ENCODE results near the gene XRN1. TPM values are rescaled to one million over a fixed set of nuclear protein-coding genes. Genes with fewer than 3 reads are reported as not detected.
"Not testable (repeated sequence)": the region's sequence is repeated elsewhere in the genome, so short reads cannot be mapped to it uniquely, and the experiment has no call there.

XRN1 gene
- total and polyA plus RNA-seq, 8 donors = 3.5 to 23.4 (median 18.2) TPM

GRCh38 chr3:142418926-142419592 is 28.8 kb downstream of the XRN1 start:
- FAIRE-seq (no peak), ATAC-seq (no peak), DNase-seq (no peak)
- H3K9me3 ChIP-seq = no peaks in the 10 kb centered on the region
- WGBS, 2 donors = 89 to 90% methylated on average over 5 of the region's 5 CpGs
- H3K27ac ChIP-seq = no peak overlapping the region
- H3K27me3 ChIP-seq = no peaks in the 10 kb centered on the region
- intact Hi-C loops (cut with DNase I) = no loop called here
- H3K4me3 ChIP-seq = no peak overlapping the region
- TF ChIP-seq CTCF (IDR thresholded peaks at IDR 0.05) = no peak
- peaks cover 0 to 41% (median 0%) of the 10 kb centered on the region in 3 donors for H3K36me3 ChIP-seq
- no peaks in the 10 kb centered on the region for H3K4me1 ChIP-seq

GRCh38 chr3:142417302-142417701 is 30.5 kb downstream of the XRN1 start:
- Histone ChIP-seq H3K4me1 (no peaks in the 10 kb centered on the region), H3K36me3 (peaks cover 0 to 39% (median under 1%) of the 10 kb centered on the region in 3 donors), H3K9me3 (no peaks in the 10 kb centered on the region), H3K27me3 (no peaks in the 10 kb centered on the region), H3K27ac (no peak overlapping the region), H3K4me3 (no peak overlapping the region)
- FAIRE-seq (no peak), ATAC-seq (no peak), DNase-seq (no peak)
- intact Hi-C loops (cut with DNase I) = no loop called here
- no peak for TF ChIP-seq CTCF (IDR thresholded peaks at IDR 0.05)
- WGBS, 2 donors = 65 to 71% methylated on average over 1 of the region's 1 CpG

- H3K27ac ChIP-seq; H3K4me1 ChIP-seq; intact Hi-C loops (cut with DNase I); H3K27me3 ChIP-seq; ATAC-seq; DNase-seq; H3K4me3 ChIP-seq; H3K9me3 ChIP-seq; FAIRE-seq: not testable (repeated sequence)
- WGBS, 2 donors = 85 to 90% methylated on average over 7 of the region's 7 CpGs
- peaks cover 8 to 35% (median 11%) of the 10 kb centered on the region in 3 donors for H3K36me3 ChIP-seq
Observed at GRCh38 chr3:142400537-142400936, 47.3 kb downstream of the XRN1 start.

- Histone ChIP-seq H3K9me3 (no peaks in the 10 kb centered on the region), H3K27me3 (no peaks in the 10 kb centered on the region), H3K4me3 (no peak overlapping the region), H3K36me3 (peaks cover 8 to 49% (median 14%) of the 10 kb centered on the region in 3 donors), H3K4me1 (no peaks in the 10 kb centered on the region), H3K27ac (no peak overlapping the region)
- ATAC-seq (no peak), FAIRE-seq (no peak), DNase-seq (no peak)
- 78 to 88% methylated on average over 4 of the region's 4 CpGs for WGBS, 2 donors
- intact Hi-C loops (cut with DNase I) = no loop called here
- no peak for TF ChIP-seq CTCF (IDR thresholded peaks at IDR 0.05)
Observed at GRCh38 chr3:142394921-142395622, 52.8 kb downstream of the XRN1 start.

GRCh38 chr3:142385078-142385477 is 62.8 kb downstream of the XRN1 start:
- intact Hi-C loops (cut with DNase I) = no loop called here
- H3K4me1 ChIP-seq = no peaks in the 10 kb centered on the region
- DNase-seq (no peak), FAIRE-seq (no peak), ATAC-seq (no peak)
- no peaks in the 10 kb centered on the region for H3K9me3 ChIP-seq
- H3K36me3 ChIP-seq = peaks cover 0 to 17% (median 5%) of the 10 kb centered on the region in 3 donors
- 100% methylated on average over 2 of the region's 2 CpGs for WGBS, 2 donors
- H3K27me3 ChIP-seq = no peaks in the 10 kb centered on the region
- TF ChIP-seq CTCF (IDR thresholded peaks at IDR 0.05) = no peak
- H3K4me3 ChIP-seq = no peak overlapping the region
- H3K27ac ChIP-seq = no peak overlapping the region
